NOMO-1 treated with dmso at 0.1 percent for 144 hours (cell line): ENCODE data around the gene ARMC7.

Experiments
- DNase-seq: peaks from one replicate; lab custom pipeline; 2025; ENCODE audit not compliant: unreplicated experiment; lab: John Stamatoyannopoulos, UW

Gene ARMC7

DNA sequence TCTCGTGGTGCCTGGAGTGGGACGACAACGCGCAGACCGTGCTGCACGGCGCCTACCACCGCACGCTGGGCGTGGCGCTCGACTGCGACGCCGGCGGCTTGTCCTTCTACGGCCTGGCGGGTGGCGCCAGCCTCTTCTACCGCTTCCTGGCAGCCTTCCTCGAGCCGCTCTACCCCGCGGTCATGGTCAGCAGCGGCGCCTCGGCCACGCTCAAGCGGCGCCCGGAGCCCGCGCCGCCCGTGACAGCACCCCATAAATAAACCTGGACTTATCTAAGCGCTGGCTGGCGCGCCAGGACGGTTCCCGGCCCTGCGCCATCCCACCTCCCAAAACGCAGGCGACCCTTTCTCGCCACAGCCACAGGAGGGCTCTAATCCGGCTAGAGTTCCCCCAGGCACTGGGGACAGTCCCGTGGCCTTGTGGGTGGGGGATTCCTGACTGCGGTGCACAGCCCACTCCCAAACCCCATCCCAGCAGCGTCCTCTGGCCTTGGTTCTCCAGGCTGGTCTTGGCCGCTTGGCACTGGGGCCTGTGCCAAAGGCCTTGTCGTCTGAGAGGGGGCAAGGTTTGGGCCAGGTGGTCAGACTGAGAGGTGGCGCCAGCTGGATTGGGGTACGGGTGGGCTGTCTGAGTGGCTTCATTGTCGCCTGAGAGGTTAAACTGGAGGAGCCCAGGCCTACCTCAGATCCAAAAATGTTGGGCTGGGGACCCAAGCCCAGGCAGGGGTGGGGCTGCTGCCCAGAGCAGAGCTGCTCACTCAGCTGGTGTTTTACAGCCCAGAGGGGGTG is 32.1 kb upstream of the ARMC7 start:
- DNase-seq = peak; percentile 57

DNA sequence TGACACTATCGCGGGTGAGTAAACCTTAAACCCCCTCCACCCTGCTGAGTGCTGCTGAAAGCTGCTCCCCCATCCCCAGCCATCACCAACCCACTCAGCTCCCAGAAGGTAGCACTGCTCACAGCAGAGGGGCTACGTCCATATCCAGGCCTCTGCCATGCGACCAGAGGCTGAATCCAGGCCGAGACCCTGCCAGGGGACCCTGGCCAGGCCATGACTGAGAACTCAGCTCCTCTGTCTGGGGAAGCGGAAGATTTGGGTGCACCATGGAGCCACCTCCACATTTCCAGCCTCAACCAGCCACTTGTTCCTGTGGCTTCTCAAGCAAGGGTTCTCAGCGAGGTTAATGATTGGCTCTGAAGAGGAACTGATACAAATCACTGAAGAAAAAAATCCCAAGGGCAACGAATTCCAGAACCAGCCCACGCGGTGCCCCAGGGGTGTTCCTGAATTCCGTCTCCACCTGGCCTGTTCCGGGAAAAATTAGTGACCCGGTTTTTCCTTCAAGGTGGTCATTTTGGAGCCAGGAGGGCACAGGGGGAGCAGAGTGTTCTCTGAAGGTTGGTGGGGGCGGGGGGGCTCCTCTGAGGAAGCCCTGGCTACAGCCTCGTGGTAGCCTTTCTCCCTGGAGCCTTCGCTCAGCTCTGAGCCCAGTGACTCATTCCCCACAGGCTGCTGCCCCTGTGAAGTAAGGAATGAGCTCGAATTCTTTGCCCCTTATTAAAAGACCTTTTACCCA is 31.3 kb upstream of the ARMC7 start:
- DNase-seq = no peak

DNA sequence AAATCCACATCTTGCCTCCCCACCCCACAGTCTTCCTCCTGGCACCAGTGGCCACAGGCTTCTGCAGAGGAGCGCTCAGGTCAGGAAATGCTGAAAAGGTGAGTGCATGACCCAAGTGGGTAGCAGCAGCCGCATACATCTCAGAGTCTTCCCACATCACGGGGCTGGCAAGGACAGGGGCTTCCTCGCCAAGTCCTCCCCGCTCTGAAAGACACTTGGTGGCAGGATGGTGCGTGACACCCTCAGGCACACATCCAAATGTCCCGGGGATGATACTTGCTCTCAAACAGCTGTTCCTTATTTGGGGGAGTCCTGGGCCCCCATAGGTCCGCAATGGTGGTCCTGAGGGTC is 30.8 kb upstream of the ARMC7 start:
- DNase-seq = no peak

DNA sequence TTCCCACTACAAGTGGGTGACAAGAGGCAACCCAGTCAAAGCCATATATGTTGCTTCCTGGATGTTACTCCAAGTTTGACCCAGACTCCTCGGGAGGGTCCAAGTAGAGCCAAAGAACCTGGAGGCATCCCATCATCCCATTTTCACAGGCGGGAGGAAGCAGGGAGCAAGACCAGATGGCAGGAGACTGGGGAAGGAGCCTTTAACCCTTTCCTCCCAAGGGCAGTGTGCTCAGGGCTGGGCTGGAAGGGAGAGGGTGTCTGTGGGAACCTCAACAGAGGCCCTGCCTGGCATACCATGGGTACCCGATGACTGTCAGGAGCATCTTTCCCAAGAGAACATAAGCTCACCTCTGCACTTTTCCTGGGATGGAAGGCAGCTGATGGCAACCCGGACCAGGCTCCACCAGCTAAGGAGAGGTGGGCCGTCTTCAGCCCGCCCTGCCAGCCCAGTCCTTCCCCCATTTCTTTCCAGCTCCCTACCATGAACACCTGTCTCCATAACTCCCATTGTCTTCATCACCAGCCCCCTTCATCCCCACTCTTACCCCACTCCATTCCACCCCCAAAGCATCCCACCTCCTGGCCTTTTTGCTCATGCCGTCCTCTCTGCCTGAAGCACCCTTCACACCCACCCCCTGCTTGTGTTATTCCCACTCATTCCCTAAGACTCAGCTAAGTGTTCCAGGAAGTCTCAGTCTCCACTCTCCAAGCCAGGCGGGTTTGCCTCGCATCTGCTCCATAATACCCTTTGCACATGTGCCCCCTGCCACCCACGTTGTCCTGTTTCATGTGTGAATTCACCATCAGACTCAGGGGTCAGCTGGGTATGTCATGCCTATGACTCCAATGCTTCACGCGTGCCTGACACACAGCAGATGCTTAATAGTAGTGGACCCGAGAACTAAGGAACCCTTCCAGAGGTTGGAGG is 27.9 kb upstream of the ARMC7 start:
- DNase-seq = no peak

DNA sequence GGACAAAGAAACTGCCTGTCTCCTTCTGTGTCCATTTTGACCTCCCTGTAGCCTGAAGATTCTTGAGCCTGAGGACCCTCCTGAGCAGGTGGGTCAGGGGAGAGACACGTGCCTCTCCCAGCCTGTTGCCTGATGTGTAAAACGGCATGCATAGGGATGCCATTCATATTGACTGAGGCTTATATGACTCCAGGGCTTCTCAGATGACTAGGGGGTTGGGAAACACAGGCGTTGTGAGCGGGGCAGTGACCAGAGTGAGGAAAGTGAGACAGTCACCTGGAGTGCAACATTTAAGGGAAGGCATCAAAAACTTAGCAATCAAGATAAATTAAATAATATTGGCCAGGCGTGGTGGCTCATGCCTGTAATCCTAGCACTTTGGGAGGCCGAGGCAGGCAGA is 27.1 kb upstream of the ARMC7 start:
- no peak for DNase-seq

DNA sequence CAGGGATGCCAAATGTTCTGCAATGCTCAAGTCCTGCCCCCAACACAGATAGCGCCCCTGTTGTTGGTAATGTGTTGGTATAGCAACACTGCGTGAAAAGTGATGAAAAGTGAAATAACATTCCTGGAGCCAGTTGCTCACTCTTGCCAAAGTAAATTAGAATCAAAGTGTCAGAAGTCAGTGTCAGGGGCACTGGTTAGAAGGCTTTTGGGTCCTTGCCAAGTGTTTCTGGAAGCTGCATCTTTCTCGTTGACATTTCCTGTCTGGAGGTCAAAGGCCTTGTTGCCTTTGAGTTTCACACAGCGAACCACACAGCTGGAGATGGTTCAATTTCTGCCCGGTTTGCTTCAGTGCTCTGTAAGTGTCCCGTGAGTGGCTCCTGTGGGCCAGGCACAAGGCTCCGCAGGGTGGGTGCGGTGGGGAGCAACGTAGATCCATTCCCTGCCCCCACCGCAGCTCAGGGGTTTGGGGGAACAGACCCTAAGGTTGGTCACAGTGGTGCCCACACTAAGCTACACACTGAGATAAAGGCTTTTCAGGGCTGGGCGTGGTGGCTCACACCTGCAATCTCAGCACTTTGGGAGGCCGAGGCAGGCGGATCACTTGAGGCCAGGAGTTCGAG is 25.6 kb upstream of the ARMC7 start:
- DNase-seq = no peak

DNA sequence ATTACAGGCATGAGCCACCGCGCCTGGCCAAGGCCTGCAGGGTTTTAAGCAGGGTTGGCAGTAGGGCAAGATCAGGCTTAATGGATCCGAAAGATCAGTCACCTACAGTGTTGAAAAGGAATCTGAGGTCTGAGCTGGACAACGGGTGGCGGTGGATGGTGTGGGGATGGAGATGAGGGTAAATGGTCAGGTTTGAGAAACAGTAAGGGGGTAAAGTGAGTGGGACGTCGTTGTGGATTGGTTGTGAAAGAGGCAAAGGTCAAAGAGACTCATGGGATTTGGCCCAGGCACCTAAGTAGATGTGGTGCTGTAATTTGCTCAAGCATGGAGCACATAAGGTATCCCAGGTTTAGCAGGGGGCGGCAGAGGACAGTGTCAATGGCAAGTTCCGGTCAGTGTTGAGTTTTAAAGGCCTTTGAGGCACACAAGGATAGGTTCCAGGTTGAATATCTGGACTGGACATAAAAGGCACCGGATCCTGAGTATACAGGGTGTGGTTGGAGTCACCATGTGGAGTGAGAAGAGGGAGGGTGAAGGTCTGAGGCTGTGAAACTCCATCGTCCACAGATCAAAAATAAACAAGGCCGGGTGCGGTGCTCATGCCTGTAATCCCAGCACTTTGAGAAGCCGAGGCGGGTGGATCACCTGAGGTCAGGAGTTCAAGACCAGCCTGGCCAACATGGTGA is 23.1 kb upstream of the ARMC7 start:
- DNase-seq = no peak

DNA sequence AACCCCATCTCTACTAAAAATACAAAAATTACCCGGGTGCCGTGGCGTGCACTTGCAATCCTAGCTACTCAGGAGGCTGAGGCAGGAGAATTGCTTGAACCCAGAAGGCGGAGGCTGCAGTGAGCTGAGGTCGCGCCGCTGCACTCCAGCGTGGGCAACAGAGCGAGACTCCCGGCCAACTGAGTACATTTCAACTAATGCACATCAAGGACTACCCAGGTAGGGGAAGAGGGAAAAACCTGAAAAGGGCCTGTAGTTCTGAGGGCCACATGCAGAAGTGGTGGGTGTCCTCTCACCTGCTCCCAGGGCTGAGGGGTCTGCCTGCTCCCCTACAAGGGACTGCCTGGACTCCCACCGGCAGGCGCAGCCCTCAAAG is 22.6 kb upstream of the ARMC7 start:
- no peak for DNase-seq

DNA sequence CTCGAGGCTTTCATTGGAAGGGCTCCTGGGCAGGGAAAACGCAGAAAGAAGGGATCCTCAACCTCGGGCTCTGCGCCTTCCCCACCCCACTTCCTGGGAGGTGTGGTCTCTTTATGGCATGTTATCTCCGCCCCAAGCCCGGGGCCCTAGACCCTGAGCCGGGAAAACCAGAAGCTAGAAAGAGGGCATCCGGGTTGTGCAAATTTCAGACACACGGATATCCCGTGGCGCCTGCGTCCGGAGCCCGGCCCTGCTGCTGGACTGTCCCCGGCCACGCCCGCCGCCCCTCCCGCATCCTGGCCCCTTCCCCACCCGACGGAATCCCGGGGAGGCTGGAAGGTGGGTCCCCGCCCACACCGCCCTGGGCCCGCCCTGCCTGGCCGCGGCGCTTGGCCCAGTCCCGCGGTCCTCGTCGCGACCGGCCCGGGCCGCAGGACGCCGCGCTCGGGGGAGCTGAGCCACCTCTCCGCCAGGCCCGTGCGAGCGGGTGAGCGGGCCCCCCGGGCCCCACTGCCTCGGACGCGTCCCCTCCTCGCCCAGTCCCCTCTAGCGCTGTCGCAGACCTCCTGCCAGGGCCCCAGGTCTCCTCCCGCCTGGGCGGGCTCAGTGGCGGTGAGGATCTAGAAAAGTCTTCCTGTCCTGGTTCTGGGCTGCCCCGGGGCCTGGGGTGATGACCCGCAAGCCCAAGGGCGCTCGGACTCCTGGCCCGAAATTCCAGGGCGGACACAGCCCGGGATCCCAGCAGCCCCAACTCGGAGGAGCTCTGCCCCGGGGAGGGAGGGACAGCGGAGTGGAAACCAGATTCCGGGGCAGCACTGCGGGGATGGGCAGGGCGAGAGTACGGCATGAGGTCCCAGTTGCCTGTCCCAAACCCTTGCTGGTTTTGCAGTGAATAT is 22.0 kb upstream of the ARMC7 start, which contains the start of gene SLC16A5:
Gene SLC16A5, plus strand, starts transcription at position 397 of the 896 bp plus-strand sequence. CDS start 5,683 bp downstream, outside the sequence.
- peak; percentile 78 for DNase-seq

DNA sequence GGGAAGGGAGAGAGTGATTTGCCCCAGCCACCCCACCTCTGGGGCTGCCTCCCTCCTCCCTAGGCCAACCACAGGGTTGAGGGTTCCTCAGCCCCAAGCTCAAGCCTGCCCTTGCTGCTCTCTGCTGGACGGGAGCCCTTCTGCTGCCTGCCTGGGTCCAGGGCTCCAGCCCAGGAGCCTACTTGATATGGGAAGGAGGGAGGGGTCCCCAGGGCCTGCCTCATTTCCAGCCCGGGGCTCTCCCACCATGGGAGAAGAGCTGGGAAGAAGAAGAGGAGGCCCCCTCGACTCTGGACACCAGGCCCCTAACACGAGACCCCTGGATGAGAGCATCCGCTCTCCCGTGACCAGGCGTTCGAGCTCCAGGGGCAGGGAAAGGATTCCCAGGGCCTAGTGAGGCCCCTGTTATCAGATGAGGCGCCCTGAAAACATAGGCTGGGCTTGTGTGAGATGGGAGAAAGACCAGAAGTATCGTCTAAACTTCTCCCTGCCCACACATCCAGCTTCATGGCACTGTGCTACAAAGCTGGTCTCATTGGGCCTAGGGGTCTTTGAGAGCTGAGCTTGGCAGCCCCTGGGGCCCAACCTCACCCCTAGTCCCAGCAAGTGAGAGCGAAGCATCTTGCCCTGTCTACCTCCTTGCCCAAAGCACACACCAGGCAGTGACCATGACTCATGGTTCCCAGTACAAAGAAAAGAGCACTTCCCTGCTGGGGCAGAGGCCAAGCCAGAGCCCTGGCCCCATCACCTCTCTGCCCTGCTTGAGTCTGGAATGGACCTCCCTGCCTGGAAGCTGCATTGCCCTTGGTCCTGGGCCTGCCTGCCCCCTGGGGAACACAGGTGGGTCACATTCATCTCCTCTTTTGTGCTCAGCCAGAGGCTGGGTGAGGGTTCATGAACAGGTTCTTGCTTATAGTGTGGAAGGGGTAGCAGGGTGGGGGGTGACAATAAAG is 21.0 kb upstream of the ARMC7 start:
- no peak for DNase-seq

DNA sequence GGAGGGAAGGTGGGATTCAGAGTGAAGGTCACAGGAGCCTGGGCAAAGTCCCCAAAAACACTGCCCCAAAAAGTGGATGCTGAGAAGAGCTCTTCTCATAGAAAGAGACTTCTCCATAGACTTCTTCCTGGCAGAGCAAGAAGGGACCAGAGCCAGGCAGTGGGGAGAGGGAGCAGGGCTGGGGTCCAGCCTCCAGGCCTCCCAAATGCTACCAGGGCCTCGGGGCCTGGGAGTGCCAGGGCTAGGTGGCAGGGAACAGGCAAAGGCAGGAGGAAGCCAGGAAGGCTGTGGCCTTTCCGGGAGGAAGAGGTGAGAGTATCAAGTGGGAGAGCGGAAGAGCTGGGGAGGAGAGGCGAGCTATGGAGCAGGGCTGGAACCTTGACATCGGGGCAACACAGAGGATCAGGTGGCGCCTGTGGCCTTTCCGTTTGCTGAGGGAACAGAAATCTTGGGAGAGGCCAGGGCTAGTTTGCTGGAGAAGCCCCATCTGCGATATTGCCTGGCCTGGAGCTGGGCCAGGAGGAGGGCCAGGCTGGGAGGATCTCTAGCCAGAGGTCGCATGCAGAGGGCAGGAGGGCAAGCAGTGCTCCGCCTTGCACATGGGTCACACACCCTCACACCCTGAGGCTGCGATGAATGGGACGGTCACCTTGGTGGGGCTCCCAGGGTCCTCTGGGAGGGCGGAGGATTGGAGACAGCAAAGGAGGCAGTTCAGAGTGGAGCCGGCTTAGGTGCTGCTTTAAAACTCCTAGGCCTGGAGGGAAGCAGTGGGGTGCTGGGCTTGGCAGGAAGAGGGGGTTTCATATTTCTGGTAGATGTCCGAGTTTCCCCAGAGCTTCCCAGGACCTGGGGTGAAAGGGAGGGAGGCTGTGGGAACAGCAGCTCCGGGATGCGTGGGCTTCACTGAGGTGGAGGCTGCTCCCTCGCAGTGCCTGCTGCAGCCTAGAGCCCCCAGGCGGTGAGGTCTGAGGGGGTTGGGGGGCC is 18.6 kb upstream of the ARMC7 start:
- DNase-seq = no peak

DNA sequence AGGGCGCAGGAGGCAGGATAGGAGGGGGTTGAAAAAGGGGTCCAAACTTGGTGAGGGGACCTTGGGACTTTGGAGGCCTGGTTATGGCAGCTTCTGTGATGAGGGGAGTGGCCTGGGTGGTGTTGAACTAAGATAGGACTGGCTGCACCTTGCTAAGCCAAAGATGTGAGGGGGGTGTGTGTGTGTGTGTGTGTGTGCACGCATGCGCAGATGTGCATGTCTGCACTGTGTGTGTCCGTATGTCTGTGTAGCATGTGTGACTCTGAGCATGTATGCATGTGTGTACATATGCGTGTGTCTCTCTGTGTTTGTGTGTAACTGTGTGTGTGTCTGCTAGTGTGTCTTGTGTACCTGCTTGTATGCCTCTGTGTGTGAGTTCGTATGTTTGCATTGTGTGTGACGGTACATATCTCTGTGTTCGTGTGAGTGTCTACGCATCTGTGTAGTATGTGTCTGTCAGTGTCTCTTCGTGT is 17.9 kb upstream of the ARMC7 start:
- no peak for DNase-seq

DNA sequence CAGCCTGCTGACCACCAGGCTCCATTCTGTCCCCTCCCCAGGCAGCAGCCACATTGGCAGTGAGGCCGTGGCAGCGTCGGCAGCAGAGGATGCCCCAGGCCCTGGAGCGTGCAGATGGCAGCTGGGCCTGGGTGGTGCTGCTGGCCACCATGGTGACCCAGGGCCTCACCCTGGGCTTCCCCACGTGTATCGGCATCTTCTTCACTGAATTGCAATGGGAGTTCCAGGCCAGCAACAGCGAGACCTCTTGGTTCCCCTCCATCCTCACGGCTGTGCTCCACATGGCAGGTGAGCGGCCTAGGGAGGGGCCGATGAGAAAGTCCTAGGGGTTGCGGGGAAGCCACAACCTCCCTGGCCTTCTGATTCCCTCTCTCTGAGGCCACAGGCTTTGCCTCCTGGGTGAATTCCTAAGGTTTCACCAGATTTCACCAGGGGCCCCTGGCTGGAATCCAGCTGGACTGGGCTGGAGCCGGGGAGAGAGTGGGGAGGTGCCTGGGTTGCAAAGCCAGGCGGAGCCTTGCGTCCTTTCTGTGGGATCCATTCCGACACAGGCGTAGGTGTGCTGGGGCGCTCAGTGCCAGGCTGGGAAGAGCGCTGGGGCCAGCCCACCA is 16.1 kb upstream of the ARMC7 start:
- no peak for DNase-seq

DNA sequence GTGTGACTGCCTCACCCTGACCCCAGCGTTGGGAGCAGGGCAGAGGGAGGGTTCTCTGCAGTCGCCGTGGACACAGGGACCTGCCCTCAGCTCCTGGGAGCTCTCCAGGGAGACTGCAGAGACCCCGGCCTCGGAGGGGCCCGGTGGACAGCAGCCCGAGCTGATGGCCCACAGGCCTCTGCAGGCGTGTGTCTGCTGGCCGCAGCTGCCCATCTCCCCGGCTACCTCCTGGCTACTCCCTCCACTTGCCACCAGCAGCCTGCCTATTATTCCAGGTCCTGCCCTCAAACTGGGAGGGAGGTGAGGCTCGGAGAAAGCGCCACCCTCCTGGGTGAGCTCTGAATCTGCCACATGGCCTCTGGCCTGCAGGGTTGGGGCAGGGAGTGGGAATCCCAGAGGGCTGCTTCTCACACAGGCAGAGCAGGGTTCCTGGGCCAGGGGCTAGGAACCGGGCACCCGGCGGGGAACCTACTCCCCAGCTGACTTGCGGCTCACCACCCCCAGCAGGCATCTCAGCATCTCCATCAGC is 14.8 kb upstream of the ARMC7 start:
- DNase-seq = no peak

DNA sequence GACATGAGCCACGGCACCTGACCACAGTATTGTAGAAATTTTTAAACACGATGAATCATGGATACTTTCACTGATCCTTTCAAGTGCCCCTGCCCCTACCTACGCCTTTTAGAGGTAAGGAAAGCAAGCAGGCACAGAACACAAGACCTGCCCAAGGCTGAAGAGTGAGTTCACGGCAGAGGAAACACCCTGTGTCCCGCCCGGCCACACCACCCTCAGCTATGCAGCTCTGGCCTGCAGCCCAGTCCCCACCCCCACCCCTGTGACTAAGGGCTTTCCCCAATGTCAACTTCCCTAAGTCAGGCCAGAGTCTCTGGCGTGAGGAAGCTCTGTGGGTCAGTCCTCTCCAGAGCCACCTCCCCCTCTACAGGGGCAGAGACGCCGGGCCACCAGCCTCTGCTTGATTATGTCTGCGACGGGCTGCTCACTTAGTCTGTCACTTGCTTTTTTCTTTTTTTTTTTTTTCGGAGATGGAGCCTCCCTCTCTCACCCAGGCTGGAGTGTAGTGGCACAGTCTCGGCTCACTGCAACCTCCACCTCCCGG is 13.6 kb upstream of the ARMC7 start:
- DNase-seq = peak; percentile 79

DNA sequence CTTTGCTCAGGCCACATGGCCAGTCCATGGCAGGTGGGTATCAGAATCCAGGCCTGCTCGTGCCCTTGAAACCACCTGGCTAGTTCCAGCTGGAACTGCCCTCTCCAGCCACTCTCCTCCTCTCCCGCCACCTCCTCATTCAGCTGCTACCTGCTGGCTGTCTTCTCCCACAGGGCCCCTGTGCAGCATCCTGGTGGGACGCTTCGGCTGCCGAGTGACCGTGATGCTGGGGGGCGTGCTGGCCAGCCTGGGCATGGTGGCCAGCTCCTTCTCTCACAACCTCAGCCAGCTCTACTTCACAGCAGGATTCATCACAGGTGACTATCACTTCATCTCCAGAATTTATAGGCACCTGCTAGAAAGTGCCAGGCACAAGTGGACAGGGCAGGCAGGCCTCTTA is 11.9 kb upstream of the ARMC7 start:
- DNase-seq = no peak
